Measurements from ENCODE around the gene PRMT7. TPM values are rescaled to one million over a fixed set of nuclear protein-coding genes. Genes with fewer than 3 reads are reported as not detected.

Gene PRMT7
- total RNA-seq, 1 experiment from 2014 or later: 51.7 TPM

DNA sequence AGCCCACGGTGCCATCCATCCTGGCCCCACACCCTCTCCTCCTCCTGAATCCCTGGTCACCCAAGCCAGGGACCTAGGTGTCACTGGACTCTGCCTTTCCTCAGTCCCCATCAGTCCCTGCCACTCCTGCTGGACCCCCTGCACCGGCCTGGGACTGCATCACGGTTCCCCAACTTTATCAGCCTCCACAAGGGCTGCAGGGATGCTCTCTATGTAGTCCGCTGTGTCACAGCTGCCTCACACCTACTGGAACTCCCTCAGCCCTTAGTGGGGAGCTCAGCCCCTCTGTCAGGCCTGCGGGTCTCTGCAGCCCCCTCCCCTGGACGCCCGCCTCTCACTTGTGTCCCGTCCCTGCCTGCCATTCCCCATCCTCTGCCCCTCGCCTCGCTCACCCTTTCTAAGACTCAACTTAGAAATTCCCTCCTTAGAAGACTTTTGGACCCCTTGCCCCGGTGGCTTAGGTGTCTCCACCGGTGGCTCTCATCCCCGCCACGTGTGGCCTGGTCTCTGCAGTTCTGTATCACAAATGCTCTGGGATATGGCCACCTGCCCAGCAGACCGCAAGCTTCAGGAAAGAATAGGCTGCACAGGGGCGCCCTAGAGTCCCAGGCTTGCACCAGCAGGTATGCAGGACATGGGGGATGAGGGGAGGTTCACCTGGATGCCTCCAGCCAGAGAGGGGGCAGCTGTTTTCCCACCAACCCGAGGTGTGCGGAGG is 62.9 kb downstream of the PRMT7 start:
- DNase-seq (ENCODE audit: extremely low read depth, low read depth): no peak

DNA sequence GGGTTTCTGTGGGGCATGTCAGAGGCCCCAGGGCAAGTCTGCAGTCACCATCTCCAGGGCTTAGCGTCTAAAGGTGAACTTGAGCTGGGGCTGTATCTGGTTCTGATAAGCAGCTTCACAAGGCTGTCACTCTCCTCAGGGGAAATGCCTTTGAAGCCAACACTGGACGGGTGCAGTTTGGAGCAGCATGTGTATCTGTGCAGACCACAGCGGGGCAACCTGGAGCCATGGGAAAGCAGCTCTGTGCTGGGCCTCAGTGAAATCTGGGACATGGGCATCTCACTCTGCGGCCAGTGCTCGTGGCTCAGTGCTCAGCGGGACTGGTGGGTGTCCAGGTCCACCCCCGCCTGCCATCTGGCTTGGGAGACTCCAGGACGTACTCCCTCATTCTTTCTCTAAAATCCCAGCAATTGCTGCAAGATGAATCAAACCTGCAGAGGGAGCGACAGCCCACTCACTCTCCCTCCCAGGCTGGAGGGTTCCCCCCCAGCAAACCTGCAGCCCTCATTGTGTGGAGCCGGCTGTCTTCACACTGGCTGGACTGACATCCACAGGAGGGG is 63.5 kb downstream of the PRMT7 start:
- DNase-seq (ENCODE audit: extremely low read depth, low read depth): no peak

DNA sequence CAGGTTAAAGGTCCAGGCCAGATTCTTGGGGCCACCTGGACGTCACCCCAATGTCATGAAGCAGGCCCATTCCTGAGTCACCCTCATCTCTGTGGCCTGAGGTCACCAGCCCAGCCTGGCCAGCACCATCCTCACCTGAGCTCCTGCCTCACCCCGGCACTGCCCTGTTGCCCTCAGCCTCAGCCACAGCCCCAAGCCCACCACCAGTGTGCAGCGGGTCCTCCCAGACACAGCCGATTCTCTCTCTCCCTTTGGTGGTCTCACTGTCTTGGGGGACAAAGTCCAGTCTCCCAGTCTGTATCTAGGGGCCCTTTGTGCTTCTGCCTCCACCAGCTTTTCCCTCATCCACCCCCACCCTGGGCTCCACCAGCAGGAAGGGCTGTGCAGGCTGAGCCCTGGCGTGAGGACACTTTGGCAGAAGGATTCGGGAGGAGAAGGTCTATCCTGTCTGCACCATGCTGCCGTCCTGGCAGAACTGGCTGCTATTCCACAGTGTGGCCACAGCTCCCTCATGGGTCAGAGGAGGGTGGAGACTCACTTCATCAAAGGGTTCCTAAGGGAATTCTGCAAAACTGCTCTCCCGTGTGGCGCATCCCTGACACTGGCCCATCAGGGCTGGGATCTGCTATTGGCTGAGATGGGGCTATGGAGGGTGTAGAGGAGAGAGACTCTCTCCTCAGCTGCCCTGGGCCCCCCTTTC is 64.3 kb downstream of the PRMT7 start:
- DNase-seq (ENCODE audit: extremely low read depth, low read depth): no peak

DNA sequence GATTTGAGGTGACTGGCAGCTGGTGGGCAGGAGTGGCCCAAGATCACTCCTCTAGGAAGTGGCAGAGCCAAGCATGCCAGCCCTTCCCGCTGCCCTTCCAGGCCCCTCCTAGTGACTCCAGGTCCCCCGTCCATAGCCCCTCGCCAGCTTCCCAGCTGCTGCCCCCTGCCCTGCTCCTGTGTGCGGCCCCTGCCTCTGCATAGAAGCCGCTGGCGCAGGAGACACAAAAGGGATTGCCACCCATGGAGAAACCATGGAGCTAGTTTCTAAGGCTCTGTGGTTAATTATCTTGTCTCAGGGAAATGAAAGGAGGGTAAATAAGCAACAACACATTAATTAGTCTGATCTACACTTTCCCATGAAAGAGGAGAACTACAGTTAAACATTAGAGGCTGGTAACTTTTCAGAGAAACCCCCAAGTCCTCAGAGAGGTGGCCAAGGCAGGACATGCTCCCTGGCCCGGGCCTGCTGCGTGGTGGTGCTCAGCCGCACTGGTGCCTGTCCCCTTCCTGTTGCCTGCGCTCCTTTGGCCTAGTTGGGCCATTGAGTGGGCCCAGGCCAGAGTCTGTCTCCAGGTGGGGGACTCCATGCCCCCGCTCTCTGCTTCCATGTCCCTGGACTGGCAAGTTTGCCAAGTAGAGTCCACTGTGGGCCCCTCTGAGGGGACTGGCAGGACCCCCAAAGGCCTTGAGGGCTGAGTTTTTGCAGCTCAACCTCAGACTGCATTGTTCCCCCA is 65.2 kb downstream of the PRMT7 start:
- DNase-seq (ENCODE audit: extremely low read depth, low read depth): no peak

DNA sequence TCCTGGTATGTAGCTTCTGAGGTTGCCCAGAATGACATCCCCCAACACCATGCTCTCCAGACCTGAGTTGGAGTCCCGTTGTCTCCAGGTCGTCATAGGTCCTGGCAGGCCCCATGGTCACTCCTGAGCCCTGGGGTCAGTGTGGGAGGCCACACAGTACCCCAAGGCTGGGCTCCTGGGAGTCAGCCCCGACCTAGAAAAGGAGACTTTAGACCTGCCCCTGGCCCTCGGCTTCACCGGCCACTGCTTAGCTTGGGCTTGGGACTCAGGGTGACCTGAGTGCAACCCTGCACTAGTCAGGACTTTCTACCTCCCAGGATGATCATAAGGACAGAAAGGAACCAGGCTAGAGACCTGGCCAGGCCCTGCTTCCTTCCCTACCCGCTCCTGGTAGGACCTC is 65.8 kb downstream of the PRMT7 start:
- no peak for DNase-seq (ENCODE audit: extremely low read depth, low read depth)

DNA sequence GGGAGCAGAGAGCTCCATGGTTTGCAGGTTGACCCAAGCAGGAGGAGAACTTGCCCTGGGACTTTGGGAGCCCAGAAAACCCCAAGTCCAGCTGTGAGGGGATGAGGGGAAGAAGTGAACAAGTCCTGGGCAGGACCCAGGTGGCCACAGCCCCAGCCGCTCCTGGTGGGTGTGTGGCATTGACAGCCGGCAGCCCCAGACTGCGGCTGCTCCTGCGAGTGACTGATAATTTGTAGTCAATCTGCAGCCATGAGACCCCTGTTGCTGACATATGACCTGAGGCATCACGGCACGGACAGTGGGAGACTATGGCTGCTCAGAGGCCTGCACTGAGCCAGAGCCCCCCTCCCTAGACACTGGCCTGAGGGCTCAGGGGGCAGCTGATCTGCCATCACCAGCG is 66.4 kb downstream of the PRMT7 start:
- no peak for DNase-seq (ENCODE audit: extremely low read depth, low read depth)

DNA sequence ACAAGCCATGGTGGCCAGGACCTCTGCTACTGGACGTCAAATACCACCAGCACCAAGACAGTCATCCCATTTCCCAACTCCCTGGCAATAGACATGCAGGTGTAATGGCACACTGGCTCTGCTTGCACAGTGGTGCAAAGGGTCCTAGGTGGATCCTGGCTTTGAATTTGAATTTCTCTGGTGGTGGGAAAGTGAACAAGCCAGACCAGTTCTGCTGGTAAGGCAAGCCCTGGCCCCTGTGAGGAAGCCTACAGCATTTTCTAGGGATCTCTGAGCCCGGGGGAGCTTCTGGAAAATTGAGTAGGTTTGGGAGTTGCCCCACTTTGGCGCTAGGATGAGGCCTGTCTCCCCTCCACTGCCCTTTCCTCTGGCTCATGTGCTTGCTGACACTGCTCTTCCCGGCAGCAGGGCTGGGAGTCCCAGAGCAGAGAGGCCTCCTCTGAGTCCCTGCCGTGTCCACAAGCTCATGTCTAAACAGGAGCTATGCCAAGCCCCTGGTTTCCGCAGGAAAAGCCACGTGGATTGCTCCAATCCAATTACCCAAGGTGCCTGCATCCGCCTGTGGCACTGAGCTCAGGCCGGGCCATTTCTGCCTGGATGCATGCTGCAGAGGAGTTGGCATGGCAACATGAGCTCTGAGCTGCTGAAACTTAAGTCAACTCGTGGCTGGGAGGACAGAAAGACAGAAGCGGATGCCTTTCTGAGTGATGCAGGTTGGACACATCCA is 67.0 kb downstream of the PRMT7 start:
- no peak for DNase-seq (ENCODE audit: extremely low read depth, low read depth)

DNA sequence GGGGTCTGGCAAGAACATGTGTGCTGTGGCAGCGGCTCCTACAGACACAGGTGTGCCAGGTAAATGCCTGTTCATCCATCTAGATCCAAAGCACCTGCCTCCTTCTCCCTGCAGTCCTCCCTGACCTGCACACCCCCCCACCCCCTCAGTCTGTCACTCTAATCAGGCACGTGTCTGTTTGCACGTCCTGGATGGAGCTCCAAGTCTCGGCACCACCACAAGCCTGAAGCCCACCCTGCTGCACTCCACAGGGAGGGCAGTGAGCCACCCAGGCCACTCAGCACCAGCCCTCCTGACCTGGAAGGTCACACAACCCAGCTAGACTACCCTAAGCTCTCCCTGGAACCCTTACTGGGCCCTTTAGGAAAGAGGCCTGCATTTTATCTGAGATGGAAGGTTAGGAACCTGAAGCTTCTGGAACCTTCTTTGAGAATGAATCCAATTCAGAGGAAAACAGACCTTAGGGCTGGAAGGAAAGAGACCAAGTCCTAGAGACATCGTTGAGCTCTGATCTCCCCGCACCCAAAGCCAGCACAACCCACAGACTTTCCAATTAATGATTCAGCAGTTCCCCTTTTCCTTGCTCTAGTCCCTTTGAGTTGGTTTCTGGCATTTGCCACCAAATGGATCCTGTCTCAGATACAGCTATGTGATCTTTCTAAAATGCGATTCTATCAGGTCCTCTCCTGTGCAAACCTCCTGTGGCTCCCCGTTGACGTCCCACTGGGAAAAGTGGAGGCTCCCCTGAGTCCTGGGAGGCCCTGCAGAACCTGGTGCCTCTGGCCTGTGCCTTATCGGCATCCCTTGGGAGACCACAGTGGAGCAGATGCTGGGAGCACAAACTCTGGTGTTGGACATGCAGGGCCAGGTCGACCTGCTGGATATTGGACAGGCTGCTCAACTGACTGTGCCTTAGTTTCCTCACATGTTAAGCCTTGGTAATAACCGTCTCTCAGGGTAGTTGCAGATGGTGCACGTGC is 67.9 kb downstream of the PRMT7 start:
- DNase-seq (ENCODE audit: extremely low read depth, low read depth): no peak

DNA sequence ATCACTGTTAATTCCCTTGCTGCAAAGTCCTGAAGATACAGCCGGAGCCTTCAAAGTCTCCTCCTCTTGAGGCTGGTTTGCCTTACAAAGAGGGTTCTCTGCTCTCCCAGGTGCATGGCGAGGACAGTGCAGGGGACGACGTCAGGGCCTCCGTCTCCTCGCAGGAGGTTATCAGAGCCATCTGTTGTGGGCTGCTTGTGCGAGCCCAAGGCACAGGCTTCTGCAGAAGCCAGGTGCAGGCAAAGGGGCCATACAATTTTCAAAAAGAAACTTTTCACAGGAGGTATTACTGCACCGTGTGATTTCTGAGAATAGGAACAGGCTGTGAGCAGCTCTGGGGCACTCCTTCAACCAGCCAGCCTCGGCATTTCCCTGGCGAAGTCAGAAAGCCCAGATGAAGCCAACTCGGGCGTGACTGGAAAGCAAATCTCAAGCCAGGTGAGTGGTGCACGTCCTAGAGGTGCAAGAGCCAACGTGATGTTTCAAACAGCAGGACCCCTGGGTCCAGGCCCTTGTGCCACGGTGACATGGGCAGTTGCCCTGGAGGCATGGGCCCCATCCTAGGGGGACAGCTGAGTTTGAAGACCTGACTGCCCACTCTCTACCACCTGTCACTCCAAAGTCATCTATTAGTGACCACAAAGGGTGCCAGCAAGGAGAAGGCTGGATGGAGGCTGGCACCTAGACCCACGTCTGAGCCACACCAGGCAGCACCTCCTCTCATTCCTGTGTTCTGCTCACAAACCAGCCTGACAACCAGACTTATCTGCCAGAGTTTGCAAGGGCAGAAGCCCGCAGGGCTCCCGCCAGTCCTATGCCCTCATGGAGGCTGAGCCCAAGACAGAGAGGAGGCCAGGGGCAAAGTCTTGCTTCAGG is 68.9 kb downstream of the PRMT7 start:
- no peak for DNase-seq (ENCODE audit: extremely low read depth, low read depth)

DNA sequence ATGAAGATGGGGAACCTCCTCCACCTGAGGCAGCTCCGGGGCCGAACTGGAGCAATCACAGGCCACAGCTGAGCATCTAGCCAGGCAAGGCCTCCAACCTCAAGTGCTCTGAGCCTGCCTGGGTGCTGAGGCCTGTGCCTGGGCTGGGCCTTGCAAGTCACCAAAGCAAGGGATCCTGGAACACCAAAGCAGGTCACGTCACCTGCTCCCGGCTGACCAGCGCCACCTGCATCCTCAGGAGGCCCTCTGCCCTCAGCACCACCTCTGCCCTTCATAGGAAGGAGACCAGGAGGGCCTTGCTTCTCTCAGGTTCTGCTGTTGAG is 69.5 kb downstream of the PRMT7 start:
- DNase-seq (ENCODE audit: extremely low read depth, low read depth): no peak

DNA sequence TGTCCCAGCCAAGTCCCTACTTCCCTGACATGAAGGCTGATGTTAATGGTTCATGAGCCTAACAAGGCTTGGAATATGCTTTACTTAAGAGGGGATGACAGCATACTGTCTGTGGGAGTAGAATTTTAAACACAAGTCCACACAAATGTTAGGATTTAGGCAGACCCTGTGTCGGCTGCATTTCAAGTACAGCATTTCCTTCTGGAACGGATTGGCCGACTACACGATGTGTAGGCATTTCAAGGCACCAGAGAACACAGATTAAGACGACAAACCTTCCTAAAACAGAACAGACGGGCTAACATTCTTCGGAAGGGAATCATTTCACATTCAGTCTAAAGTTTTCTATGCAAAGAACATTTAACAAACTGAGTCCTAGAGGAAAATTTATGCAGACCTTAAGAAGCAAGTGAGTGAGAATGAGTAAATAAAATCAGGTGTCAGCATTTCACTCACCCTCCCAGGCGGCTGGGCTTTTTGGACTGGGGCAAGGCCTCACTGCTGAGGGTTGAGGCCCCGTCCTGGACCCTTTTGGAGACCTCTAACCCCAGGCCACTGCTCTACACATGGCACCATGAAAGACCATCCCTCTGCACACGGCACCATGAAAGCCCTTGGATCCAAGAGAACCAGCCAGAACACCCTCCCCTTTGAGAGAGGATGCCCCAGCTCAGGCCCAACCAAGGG is 70.0 kb downstream of the PRMT7 start:
- no peak for DNase-seq (ENCODE audit: extremely low read depth, low read depth)

DNA sequence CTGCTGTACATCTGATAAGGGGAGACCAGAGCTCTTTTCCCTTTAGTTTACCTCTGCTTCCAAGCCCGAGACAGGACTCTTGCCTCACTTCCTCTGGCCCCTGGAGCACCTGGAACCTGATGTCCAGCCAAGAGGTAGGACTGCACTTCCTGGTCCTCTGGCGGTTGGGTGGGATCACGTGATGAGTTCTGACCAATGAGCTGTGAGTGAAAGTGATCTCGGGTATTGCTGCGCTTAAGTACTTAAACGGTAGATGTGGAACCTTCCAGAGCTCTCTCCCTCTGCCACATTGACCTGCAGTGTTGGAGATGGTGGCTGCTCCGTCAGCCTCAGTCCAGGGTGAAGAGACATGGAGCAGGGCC is 70.5 kb downstream of the PRMT7 start:
- DNase-seq (ENCODE audit: extremely low read depth, low read depth): no peak

DNA sequence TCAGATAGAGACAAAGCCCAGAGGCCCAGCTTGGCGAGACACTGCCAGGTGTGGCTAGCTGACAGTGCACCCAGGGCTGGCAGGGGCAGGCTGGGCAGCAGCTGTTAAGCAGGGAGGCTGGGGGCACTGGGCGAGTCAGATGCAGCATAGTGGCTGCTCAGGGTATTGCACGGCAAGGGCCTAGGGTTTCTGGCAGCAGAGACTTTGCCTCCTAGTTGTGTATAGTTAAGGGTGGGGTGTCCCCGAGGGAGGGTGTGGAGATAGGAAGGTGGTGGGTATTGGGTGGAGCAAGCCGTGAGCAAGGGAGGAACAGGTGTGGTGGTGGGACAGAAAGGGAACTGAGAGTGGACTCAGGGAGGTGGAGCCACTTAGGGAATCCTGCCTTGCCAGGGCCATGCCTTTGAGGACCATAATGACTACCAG is 71.5 kb downstream of the PRMT7 start:
- DNase-seq (ENCODE audit: extremely low read depth, low read depth): no peak

DNA sequence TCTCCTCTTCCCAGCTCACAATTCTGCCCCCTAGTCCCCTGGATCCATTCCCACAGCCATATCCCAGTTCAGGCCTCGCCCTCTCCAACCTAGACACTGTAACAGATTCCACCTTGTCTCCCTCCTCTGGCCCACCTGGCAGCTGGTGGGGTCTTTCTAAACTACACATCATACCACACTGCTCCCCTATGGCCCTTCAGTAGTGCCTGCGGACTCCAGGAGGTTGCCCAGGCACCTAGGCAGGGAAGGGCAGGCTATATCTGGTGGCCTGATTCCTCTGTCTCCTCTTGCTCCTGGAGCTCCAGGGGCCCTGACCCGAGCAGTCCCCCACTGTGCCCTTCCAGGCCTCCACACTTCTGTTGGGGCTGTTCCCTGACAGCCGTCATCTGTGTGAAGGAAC is 73.0 kb downstream of the PRMT7 start:
- no peak for DNase-seq (ENCODE audit: extremely low read depth, low read depth)

DNA sequence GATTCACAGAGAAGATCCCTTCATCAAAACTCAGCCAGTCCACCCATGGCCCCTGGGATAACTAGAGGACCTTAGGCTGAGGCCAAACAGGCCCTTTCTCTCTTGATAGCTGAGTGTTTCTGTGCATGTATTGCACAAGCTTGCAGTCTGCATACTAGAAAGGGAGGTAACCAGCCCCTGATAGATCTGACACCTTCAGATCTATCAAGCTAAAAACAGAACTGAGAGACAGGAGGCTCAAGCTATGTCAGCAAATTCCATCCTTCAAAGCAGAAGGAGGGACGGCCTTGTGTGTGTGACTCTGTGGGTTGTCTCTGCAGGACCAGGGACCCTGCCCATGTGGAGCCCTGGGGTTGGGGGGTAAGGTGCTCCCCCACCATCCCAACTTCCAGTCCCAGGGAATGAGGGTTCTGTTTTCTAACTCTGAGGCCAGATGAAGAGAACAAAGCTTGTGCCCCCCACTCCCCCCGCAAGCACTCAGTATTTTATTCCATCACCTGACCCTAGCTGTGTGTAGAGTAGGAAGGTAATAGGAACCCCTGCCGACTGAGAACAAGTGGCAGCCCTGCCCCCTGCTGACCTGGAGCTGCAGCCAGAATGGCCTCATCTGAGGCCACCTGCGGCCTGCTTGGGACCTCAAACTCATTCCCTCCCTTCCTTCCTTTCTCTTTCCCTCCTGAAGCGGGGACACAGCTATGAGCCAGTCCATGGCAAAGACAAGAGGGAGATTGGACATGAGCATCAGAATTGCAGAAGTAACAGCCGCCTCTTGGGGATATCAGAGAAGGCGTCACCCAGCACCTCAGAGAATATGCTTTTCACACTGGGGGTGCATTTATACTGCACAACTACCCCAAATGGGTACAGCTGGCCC is 73.7 kb downstream of the PRMT7 start:
- DNase-seq (ENCODE audit: extremely low read depth, low read depth): no peak

DNA sequence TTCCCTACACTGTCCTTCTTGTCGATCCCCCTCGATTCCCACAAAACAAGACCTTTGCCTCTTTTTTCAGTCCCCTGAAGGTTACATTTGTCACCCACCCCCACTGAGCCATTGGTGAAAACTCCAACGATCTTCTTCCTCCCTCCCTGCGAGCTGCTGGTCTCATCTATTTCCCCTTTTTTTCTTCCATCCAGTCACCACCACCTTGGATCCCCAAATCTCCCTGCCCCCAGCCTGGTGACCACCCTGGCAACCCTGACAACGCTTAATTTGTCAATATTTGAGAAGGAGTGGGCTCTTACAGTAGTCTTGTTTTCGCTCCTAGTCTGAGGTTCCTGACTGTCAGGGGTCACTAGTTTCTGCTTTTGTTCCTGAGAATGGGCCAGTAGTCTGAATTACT is 74.6 kb downstream of the PRMT7 start:
- no peak for DNase-seq (ENCODE audit: extremely low read depth, low read depth)

DNA sequence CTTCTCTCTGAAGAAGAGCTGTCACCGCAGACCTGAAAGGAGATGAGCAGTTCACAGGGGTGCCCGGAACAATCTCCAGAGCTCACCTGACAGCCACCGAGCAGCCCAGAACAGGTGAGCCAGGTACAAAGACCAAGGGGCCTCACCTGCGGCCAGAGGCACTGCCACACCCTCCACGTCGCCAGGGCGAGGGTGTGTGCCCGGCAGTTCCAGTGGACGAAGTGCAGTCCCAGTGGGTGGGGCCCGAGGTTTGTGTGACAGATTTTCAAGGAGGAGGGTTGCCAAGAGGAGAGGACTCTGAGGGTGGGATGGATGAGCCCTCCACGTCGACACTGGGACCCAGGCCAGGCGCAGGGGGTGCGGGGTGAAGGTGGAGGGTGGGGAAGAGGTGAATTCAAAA is 75.8 kb downstream of the PRMT7 start:
- no peak for DNase-seq (ENCODE audit: extremely low read depth, low read depth)

Measured in NCI-H460 (cell line).